ENCODE results near the gene LMNTD2.

The LMNTD2 gene, protein sequence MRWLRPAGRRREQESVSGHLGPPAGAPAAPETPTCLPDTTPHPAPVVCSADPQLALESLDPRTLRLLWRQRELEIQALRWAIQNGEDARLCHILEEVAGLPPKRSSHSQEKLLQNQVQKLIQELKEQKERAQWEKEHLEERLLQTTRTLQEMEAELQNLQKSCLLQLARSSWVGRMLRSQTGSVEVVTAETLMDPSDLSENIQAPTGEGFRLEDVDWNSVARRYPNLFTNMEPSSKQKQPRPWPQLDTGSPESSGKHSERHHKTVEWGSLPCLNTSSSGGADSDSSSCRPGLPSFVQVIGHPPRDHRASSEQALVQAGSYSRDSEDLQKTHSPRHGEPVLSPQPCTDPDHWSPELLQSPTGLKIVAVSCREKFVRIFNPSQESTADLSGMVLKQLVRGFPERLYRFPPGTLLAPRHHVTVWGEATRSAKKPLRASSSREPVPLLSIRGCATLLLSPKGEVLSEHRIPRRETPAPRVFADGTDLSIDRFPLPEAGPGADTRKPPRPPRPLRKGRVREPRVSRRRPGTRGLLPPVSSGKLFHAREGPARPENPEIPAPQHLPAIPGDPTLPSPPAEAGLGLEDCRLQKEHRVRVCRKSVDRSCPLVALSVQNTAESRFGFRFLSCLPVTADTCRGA

DNA sequence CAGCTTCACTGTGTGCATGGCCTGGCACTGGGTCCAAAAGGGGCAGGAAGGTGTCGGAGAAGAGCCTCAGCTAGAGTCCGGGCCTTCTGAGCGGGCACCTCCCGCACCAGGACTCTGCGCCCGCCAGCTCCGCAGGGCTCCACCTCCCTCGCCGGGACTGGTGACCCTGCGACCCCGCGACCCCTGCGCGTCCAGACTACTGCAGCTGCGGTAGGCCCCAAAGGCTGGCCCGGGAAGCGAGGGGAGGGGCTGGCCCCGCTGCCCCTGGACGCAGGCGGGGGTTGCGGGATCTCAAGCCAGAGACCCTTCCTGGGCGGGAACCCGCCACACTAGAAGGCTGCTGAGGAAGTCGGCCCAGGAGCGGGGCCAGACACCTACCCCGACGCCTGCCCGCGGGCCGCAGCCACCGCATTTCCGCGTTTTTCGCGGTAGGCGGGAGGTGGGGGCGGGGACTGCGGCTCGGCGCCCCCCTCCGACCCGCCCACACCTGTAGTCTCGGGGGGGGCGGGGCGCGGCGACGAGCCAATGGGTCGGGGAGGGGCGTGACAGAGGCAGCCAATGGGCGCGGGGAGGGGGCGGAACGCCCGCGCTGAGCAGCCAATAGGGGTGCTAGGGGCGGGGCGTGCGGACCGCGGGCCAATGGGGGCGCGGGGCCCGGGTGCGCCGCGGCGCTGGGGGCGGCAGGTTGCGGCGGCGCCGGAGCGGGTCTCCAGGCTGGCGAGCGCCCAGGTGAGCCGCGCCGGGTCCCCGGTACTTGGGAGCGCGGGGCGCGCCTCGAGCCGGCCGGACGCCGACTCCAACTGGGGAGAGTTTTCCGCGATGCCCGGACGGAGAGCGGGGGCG lies at the start of gene LMNTD2, which contains the start of gene RASSF7:
LMNTD2 (minus strand) TSS at position 434 of the 843 bp plus-strand sequence; CDS start at position 412, 22 bp downstream.
RASSF7 (plus strand) TSS at position 666 of the 843 bp plus-strand sequence. CDS start 799 bp downstream, outside the sequence.
- peak; percentile 78 for DNase-seq

- DNase-seq, result no peak
Measured at GRCh38 chr11:609341-609811, 48.8 kb upstream of the LMNTD2 start.

DNA sequence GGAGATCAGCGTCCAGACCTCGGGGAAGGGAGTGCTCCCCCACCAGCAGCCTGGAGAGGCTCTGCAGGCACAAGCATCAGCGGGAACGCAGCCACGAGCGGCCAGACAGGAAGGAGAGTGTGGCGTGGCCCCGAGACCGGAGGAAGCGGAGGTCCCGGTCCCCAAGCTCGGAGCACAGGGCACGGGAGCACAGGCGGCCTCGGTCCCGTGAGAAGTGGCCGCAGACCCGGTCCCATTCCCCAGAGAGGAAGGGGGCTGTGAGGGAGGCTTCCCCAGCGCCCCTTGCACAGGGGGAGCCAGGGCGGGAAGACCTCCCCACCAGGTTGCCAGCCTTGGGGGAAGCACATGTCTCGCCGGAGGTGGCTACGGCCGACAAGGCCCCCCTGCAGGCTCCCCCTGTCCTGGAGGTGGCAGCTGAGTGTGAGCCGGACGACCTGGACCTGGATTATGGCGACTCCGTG lies 48.3 kb upstream of the LMNTD2 start:
- DNase-seq, result no peak

DNA sequence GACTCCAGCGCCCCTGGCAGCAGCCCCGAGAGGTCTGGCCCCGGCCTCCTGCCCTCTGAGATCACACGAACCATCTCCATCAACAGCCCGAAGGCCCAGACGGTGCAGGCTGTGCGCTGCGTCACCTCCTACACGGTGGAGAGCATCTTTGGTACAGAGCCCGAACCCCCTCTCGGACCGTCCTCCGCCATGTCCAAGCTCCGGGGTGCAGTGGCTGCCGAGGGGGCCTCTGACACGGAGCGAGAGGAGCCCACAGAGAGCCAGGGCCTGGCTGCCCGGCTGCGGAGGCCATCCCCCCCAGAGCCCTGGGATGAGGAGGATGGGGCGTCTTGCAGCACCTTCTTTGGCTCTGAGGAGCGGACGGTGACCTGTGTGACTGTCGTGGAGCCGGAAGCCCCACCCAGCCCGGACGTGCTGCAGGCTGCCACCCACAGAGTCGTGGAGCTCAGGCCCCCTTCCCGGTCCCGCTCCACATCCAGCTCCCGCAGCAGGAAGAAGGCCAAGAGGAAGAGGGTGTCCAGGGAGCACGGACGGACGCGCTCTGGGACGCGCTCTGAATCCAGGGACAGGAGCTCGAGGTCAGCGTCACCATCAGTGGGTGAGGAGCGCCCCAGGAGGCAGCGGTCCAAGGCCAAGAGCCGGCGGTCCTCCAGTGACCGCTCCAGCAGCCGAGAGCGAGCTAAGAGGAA lies 47.6 kb upstream of the LMNTD2 start:
- no peak for DNase-seq

- DNase-seq, result no peak
Measured at GRCh38 chr11:607020-607780, 46.7 kb upstream of the LMNTD2 start.

- no peak for DNase-seq
Measured at GRCh38 chr11:606245-606644, 45.7 kb upstream of the LMNTD2 start.

- no peak for DNase-seq
Measured at GRCh38 chr11:605286-606129, 45.0 kb upstream of the LMNTD2 start.

DNA sequence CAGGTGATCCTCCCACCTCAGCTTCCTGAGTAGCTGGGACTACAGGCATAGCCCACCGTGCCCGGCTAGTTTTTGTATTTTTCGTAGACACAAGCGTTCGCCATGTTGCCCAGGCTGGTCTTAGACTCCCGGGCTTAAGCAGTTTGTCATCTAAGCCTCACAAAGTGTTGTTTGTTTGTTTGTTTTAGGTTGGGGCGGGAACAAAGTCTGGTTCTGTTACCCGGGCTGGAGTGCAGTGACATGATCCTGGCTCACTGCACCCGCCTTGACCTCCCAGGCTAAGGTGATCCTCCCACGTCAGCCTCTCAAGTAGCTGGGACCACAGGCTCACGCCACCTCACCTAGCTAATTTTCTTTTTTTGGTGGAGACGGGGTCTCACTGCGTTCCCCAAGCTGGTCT lies 42.6 kb upstream of the LMNTD2 start:
- no peak for DNase-seq

- DNase-seq, result no peak
Measured at GRCh38 chr11:601573-602245, 41.2 kb upstream of the LMNTD2 start.

GRCh38 chr11:598005-598680 lies 37.6 kb upstream of the LMNTD2 start:
- no peak for DNase-seq

- DNase-seq, result no peak
Measured at GRCh38 chr11:597166-597725, 36.7 kb upstream of the LMNTD2 start.

DNA sequence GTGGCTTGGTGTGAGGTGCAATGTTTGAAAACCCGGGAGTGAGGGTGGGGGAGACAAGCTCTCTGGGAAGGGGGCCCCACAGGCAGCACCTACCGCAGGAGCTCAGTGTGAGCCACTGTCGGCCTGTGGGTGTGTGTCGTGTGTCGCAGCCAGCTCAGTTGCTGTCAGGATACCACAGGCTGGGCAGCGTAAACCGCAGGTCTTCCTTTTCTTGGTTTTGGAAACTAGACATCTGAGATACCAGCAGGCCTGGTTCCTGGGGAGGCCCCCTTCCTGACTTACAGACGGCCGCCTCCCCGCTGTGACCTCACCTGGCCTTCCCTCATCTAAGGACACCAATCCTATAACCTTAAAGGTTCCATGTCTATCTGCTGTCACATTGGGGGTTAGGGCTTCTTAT lies 35.8 kb upstream of the LMNTD2 start:
- no peak for DNase-seq

DNA sequence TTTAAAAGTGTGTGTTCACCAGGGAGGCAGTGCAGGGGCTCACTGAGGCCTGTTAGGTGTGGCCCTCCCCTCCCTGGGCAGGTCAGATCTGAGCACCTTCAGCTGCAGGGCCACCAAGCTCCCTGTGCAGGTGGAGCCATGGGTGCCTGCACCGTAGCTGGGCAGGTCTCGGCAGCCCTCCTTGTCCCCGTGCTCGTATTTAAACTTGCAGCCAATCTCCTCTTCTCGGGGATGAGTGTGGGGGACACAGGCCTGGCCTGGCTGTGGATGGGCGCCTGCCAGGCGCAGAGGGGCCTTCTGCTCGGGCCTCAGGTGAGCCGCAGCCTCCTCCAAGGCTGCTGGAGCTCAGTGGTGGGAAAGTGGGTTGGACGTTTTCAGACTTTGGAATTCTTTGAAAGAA lies 34.9 kb upstream of the LMNTD2 start:
- no peak for DNase-seq

- DNase-seq, result no peak
Measured at GRCh38 chr11:593347-593746, 32.8 kb upstream of the LMNTD2 start.

DNA sequence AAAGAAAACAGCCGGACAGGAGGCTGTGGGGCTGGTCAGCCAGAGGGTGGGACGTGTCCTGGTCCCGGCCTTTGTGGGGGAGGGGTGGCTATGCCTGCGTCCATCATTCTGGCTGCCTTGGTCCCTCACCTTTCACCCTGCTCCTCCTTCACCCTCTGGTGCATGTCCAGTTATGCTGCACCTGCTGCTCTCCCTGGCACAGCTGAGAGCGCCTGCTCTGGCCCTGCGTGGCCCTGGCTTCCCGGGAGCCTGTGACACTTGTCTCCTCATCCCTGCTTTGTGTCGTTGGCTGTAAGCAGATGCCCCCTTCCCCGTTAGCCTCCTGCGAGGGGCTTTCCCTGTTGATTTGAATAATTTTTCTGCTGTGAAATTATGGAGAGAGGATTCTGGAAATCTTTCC lies 32.4 kb upstream of the LMNTD2 start:
- DNase-seq, result no peak

- no peak for DNase-seq
Measured at GRCh38 chr11:592501-592900, 32.0 kb upstream of the LMNTD2 start.

GRCh38 chr11:590997-591396 lies 30.5 kb upstream of the LMNTD2 start:
- no peak for DNase-seq

- DNase-seq, result no peak
Measured at GRCh38 chr11:589798-590197, 29.3 kb upstream of the LMNTD2 start.

- DNase-seq, result no peak
Measured at GRCh38 chr11:587978-588380, 27.4 kb upstream of the LMNTD2 start.

Measured in NCI-H748 treated with DMSO at 0.1 percent for 48 hours (cell line).